NB4 (cell line): ENCODE results near the gene SPSB4.

Source experiments
- MYC ChIP-seq: IDR thresholded peaks from 2 replicates; pipeline ENCODE4 v1.6.1; 2011; ENCODE audit warnings: low read depth, low read length
- POLR2A ChIP-seq: IDR thresholded peaks from 2 replicates; pipeline ENCODE4 v1.6.1; 2011; ENCODE audit warnings: mild to moderate bottlenecking; ENCODE audit not compliant: insufficient read length; ENCODE audit errors: extremely low read depth
- TF ChIP-seq, protein P1 (sequence below): IDR thresholded peaks from one replicate; pipeline ENCODE4 v1.5.1; 2012; ENCODE audit warnings: low read depth, low read length

DNA sequence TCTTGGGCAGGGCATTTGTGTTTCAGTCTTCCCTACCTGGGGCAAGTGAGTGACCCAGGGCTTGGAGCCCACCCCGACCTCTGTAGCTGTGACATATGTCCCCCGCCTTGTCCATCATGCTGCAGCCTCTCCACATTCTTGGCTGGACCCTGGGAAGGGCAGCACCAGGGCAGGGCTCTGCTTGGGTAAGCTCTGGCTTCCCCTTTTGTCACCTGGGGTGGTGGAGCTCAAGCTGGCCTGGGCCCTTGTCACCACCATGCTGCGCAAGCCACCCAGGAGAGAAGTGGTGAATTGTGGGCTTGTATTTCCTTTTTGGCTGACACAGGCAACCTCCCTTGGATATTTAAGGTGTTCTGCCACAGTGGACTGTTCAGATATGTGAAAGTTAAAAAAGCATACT is 29.3 kb downstream of the SPSB4 start:
- TF ChIP-seq, protein P1, sequence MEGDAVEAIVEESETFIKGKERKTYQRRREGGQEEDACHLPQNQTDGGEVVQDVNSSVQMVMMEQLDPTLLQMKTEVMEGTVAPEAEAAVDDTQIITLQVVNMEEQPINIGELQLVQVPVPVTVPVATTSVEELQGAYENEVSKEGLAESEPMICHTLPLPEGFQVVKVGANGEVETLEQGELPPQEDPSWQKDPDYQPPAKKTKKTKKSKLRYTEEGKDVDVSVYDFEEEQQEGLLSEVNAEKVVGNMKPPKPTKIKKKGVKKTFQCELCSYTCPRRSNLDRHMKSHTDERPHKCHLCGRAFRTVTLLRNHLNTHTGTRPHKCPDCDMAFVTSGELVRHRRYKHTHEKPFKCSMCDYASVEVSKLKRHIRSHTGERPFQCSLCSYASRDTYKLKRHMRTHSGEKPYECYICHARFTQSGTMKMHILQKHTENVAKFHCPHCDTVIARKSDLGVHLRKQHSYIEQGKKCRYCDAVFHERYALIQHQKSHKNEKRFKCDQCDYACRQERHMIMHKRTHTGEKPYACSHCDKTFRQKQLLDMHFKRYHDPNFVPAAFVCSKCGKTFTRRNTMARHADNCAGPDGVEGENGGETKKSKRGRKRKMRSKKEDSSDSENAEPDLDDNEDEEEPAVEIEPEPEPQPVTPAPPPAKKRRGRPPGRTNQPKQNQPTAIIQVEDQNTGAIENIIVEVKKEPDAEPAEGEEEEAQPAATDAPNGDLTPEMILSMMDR: no peak
- no peak for TF ChIP-seq POLR2A
- no peak for TF ChIP-seq MYC
